H4 (cell line): ENCODE data around the gene METTL24. TPM values are rescaled to one million over a fixed set of nuclear protein-coding genes. Genes with fewer than 3 reads are reported as not detected.
A peak's percentile ranks its signal among the peaks of the same experiment; 100 is the strongest.
"Not testable (repeated sequence)": the region's sequence is repeated elsewhere in the genome, so short reads cannot be mapped to it uniquely, and the experiment has no call there.

ENCODE experiments used
- DNase-seq: peaks from one replicate; pipeline ENCODE4 v3.0.0-alpha.2; 2015; ENCODE audit warnings: low spot score
- total RNA-seq: library from RNA; depleted of rRNA; stranded (reverse); fragments of >200 nt; shearing (Covaris generic); gene quantifications from 2 replicates; pipeline ENCODE4 v1.2.3, GENCODE V29; 2014

METTL24 gene
- total RNA-seq, 1 experiment from 2014 or later, result 0.25 TPM

GRCh38 chr6:110265273-110265672 is 92.9 kb downstream of the METTL24 start:
- no peak for DNase-seq

DNA sequence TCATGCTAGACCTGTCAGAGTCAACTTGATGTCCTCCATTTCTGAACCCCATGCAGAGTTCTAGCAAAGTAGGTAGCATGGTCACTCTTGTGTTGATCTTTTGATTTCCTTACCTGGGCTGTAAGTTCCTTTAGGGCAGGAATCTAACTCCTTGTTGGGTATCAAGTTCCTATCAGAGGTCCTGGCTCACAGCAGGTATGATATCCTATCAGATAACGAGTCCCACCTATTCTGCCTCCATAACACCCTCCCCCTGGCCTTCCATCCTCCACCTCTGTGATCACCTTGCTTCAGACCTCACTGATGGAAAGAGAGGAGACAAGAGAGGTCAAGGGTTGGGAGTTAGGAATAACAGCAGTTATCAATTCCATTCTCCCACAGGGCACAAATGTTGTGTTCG is 101.8 kb downstream of the METTL24 start:
- no peak for DNase-seq

DNA sequence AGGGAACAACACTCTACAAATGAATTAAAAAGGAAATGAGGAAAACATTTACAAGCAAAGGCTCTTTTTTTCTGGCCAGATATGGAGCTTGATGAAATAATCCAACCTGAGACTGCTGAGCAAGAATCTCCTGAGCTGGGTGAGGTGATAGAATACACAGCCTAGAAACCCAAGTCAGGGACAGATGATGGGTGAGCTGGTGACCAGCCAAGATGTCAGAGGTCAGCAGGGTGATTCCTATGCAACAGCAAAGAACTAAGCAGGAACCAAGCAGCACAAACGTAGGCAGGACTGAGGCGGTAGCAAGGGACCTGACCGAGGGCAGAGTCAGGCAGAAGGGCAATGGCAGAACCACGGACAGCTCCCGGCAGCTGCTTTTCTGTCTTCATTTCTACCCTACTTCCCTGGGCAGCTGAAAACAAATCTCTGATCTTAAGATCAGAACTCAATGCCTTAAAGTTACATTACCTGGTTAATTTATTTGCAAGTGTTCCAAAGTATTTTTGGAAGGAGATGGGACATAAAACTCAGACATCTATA is 102.9 kb downstream of the METTL24 start:
- no peak for DNase-seq

GRCh38 chr6:110250838-110251237 is 107.3 kb downstream of the METTL24 start:
- DNase-seq, result no peak

GRCh38 chr6:110250058-110250457 is 108.1 kb downstream of the METTL24 start:
- DNase-seq, result no peak

- no peak for DNase-seq
These were observed 111.1 kb downstream of the METTL24 start for GRCh38 chr6:110246900-110247546.

DNA sequence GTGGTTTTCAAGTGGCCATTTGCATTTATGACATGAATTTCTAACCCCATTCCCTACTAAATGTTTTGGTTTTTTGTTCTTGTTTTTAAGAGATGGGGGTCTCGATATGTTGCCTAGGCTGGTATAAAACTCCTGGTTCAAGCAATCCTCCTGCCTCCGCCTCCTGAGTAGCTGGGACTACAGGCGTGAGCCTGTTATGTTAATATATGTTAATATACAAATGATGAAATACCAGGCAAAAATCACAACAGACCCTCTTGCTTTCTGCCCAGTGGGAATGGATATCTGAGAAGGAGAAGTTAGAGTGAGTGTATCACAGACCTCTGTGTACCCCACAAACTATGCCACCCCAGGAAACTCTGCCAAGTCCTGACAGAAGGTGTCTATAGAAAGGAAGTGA is 111.8 kb downstream of the METTL24 start:
- no peak for DNase-seq

DNA sequence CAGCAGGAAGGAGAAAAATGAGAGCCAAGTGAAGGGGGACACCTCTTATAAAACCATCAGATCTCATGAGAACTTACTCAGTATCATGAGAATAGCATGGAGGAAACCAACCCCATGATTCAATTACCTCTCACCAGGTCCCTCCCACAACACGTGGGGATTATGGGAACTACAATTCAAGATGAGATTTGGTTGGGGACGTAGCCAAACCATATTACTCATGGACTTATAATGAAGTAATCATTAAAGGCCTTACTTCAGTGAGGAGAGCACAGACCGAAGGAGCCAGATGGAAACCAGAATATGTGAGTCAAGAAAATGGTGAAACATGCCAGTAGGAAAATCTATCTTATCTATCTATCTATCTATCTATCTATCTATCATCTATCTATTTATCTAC is 113.5 kb downstream of the METTL24 start:
- DNase-seq, result not testable (repeated sequence)

GRCh38 chr6:110239526-110240274 is 118.4 kb downstream of the METTL24 start:
- no peak for DNase-seq

- not testable (repeated sequence) for DNase-seq
These were observed 122.1 kb downstream of the METTL24 start for GRCh38 chr6:110236007-110236406.

DNA sequence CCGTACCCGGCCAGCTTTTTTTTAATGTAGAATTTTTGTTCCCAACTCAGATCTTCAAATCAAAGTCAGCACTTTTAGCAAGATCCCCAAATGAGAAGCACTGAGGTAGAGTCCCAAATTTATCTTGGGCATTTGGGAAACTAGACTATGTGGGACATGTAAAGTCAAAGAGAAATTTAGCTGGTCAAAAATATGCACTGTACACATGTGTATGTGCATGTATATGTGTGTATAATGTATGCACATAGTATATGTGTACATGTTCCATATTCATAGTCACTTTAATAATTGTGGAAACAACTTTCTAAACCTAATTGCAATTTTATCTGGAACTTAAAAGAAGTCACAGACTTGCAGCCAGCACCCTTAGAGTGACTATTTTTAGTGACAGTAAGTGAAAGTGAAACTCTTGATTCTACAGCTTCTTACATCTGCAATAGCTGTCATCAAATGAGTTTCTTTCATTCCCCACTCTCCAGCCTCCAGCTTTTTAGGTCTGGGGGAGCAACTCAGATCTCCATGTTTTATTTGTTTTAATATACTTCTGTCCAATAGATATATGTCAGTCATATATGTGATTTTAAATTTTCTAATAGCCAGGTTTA is 124.3 kb downstream of the METTL24 start:
- DNase-seq, result peak; percentile 4

DNA sequence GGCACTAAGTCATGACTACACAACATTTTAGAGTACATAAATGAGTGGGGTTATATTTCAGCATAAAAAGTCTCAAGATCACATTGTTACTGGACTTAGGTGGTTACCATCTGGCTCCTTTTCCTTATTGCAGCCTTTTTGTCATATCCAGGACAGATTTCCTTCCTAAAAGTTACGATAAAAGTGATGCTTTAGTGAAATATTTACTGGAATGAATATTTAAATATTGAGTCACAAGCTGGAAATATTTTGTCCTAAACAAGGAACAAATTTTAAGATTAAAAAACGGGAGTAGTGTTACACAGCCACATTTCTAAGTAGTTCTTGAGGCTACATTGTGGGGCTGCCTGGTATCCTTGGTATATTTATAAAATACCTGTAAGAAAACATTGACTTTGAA is 125.7 kb downstream of the METTL24 start:
- no peak for DNase-seq

- DNase-seq, result no peak
These were observed 131.9 kb downstream of the METTL24 start for GRCh38 chr6:110226261-110226660.

- DNase-seq, result no peak
These were observed 136.4 kb downstream of the METTL24 start for GRCh38 chr6:110221738-110222137.

DNA sequence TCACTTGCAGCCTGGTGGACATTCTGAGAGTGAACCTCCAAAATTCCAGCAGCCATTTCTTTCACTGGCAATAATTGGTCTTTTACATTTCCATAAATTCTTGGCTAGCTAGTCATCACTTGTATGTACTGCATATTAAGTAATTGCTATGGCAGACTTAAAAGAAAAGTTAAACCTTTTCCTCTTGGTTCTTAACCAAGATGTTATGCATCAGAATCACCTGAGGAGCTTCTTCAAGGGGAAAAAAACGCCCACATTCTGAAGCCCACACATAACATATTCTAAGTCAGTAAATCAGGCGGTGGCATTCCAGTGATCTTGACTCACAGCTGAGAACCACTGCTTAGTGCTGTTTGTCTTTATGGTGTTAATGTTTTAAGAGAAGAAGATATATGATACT is 140.9 kb downstream of the METTL24 start:
- DNase-seq, result no peak

DNA sequence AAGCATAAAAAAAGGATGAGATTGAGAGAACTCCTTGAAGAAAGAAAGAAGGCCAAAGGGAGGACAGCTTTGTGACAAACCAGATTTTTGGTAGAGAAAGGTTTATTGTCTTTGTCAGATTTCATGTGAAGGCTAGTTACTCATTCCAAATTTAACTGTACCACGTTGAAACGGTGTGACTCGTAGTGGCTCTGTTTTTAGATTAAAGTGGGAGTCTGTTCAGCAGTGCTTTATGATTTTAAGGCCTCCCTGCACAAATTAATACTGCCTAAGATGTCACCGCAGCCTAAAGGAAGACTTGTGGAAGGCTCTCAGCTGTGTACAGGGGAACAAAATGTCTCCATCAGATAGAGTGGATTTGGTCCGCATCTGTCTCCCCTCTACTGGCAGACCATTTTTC is 142.0 kb downstream of the METTL24 start:
- DNase-seq, result no peak

DNA sequence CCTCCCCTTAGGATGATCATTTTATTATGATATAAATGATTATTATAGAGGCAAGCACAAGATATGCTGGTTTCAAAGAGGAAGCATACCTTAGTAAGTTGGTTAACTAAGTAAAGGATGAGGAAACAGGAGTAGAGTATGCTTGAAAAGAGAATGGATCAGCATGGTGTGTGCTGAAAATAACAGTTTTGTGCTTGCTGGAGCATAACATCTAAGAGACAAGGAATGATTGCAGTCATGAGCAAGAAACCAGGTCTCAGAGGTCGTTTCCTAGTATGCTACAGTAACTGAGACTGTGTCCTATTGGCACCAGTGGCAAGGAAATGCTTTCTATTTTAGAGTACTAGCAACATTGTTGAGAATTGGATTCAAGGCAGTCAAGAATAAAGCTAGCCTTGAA is 143.8 kb downstream of the METTL24 start:
- no peak for DNase-seq

- no peak for DNase-seq
These were observed 146.4 kb downstream of the METTL24 start for GRCh38 chr6:110211753-110212152.

DNA sequence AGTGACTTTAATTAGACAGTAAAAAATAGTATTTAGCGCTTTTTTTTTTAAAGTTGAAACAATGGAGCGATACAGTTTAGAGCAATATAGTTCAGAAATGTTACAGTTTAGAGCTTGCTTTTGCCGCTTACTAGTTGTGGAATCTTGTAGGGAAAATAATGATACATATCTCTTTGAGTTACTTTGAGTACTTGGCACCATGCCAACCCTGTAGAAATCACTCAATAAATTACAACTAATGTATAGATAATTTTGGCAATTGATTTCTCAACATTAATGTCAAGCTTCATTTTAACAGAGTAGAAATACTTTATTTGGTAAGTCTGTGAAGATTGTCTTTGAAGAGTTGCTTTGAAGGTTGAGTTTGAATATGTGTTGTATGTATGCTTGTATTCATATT is 150.5 kb downstream of the METTL24 start:
- no peak for DNase-seq

- DNase-seq, result no peak
These were observed 156.8 kb downstream of the METTL24 start for GRCh38 chr6:110201151-110201884.

GRCh38 chr6:110198561-110198960 is 159.6 kb downstream of the METTL24 start:
- DNase-seq, result no peak

DNA sequence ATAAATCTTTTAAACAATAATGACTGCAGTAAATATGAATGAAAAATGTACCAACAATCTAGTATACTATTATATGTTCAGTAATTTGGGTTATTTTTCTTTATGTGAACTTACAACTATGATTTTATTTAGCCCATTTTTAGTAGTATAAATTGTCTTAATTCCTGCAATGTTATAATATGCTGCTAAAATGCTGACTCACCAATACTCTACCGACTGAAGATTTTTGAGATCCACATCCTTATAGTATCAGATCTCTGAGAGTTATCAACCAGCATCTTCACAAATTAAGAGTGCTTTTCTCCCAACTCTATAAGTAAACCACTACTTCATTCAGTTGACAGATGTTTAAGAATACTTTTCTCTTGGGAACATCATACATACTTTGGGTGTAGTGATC is 161.3 kb downstream of the METTL24 start:
- DNase-seq, result no peak
